ENCODE results near the gene PRG3.
A peak's percentile ranks its signal among the peaks of the same experiment; 100 is the strongest.

The PRG3 gene, protein sequence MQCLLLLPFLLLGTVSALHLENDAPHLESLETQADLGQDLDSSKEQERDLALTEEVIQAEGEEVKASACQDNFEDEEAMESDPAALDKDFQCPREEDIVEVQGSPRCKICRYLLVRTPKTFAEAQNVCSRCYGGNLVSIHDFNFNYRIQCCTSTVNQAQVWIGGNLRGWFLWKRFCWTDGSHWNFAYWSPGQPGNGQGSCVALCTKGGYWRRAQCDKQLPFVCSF
- total RNA-seq: 0 to 0.16 (median 0) reads per million in 18 experiments

- no peak for DNase-seq
These were observed at the start of gene PRG3 for GRCh38 chr11:57380975-57381374. TSS of gene PRG3 (minus strand) at chr11:57381150. CDS start at chr11:57380708, 442 bp downstream.

- no peak for DNase-seq
These were observed 49.0 kb upstream of the PRG3 start for GRCh38 chr11:57429946-57430345.

DNA sequence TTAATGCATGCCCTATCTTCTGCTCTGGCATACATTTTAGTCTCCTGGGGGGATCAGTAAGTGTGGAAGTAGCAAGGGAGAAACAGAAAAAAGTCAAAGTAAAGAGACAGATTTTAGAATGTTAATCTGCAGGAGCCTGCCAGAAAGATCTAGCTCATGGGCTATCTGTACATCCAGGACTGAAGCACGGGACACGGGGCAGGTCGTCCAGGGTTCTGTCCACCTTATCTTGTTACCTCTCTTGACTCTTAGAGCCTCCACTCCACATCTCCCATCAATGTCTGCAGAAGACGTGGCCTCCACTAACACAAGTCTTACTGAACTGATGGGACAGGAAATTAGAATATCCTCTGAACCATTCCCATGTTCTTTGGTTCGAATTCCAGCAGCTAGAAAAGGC, 47.7 kb upstream of the PRG3 start:
- DNase-seq: no peak

DNA sequence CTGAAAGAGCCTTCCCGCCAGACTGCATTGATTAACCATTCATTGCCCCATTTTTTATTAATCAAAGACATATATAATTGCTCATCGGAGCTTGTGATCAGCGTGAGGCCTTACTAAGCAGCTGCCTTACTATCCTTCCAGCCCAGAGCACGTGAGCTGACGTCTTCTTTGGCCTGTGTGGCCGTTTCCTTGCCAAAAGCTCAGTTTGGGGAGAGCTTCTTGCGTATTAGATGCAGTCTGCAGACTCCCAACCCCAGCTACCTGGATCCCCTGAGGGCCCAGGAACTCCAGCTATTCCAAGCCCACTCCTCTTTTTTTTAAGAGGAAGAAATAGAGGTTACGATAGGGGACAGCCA, 46.8 kb upstream of the PRG3 start:
- DNase-seq: no peak

DNA sequence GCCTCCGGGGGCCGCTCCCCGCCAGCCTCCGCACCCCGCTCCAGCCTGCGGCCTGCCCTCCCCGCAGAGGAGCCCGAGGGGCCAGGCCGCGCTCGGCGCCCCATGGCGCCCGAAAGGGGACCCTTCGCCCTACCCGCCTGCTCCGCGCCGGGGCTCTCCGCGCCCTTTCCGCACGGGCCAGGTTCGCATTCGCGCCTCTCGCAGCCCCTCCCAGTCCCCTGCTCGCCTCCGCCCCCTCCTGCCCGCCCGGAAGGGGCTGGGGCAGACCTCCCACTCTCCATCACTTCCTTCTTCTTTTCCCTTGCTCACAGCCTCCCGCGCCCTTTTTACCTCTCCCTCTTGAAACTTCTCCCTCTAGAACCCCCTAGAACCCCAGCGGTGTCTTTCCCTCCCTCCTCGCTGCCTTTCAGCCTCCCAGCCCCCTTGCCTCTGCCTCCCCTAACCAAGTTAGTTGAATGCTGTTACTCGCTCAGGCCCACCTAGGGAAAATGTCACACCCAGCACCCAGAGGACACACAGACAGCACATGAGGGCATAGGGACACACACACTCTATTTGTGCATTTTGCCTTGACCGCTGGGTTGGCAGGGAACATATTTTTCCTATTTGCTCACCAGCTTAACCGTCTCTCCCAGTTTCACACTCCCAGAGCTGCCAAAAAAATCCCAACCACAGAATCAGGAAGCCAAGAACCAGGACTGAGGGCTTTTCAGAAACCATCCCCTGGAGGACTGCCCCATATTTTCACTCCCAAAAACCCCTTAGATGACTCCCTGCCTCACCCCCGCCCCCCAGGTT, 46.2 kb upstream of the PRG3 start, which contains the start of gene SLC43A3:
Gene SLC43A3 (minus strand): TSS at position 193 of the 798 bp plus-strand sequence. CDS start 949 bp downstream, outside the sequence.
- peak; percentile 75 to 77 for DNase-seq

DNA sequence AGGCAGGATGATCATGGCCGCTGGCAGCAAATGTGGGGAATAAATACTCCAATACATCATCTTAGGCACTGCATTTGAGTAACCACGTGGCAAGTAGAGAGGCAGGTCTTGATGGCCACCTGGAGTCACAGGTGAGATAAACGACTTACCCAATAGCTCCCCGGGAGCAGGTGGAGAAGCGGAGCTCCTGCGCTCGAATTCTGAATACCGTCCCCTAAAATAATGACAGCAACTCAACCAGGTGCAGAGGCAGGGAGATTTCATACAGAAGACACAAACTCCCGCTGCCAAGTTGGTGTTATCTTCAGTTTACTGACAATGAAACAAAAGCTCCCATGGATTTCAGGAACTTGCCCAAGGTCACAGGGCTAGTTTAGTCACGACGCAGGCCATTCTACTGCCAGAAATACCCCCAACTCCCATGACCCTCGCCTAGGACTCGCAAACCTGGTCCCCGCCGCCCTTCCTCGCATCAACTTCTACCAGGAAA, 45.5 kb upstream of the PRG3 start:
- DNase-seq: peak; percentile 34 to 70

DNA sequence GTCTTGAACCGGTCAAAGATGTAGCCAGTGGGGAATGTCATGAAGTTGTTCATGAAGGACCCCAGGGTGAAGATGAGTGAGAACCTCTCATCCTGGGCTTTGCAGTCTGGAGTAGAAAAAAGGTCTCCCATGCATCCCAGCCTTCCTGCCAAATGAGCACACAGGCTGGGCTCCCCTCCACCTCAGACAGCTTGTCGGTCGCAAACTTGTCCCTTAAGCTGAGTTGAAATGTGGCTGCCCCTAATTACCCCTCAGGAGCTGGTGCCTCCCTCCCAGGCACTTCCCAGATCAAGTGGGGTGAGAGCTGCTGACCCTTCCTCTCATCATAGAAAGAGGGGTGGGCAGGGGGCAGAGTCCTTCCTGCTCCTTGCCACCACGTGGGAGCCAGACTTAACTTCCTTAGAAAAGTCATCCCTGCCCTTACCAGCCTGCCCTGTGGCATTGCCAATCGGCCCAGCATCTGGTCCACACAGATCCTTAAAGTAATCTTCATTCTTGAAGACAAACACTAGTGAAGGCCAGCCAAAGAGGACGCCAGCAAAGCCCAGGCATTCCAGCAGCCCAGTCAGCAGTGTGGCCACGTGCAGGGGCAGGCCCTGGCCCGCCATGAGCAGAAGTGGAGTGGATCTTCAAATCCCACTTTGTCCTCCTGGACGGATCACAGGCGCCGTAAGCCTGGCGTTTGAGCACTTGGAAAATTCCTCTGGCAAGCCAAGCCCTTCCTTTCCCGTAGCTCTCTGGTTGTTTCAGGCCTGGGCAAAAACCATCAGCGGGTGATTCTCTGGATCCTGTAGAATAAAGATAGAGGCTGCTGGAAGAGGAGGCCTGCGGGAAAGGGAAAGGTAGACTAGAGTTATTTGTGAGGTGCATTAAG, 44.9 kb upstream of the PRG3 start:
- DNase-seq: no peak

GRCh38 chr11:57424792-57425564, 44.0 kb upstream of the PRG3 start:
- DNase-seq: peak; percentile 93 to 96

DNA sequence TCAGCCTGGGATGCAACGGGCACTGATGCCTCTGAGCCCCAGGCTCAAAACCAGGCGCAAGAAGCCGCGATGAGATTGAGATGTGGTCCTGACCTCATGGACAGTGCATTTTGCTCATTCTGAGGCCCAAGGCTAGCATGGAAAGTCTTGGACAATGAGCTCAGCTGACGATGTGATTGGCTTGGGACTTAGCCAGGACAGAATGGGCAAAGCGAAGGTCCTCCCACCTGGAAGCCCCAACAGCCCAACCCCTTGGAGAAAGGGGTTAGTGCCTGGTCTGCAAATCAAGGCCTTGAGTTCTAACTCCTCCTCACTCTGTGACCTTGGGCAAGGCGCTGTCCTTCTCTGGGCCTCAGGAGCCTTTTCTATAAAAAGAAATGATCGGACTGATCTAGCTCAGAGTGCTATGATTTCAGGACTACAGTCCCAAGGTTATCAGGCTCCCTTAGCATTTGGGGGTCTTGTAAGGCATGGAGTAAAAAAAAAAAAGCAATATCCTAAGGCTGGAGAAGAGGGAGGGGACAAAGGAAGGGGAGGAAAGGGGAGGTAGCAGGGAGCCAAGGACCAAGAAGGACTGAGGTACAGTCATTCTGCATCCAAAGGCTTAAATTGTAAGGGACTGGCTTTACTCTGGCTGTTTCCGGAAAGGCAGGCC, 43.3 kb upstream of the PRG3 start:
- no peak for DNase-seq

- no peak for DNase-seq
These were observed 41.7 kb upstream of the PRG3 start for GRCh38 chr11:57422669-57423068.

GRCh38 chr11:57421805-57422204, 40.9 kb upstream of the PRG3 start:
- DNase-seq: no peak

DNA sequence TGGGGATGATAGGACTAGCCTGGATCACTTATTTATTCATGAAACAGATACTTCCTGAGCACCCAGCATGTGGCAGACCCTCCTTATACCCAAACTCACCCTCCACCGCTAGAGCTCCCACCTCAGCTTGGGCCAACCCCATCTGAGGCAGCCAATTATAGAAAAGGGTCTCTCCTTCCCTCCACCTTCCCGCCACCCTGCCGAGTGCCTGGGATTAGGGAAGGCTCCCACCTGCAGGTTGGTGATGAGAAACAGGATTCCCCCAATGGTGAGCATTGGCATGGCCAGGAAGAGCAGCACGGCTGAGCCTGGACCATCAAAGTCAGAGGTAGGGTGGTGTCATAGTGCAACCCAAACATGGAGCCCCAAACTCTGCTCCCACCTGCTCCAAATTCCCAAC, 40.1 kb upstream of the PRG3 start:
- no peak for DNase-seq

GRCh38 chr11:57419146-57419545, 38.2 kb upstream of the PRG3 start:
- DNase-seq: no peak

DNA sequence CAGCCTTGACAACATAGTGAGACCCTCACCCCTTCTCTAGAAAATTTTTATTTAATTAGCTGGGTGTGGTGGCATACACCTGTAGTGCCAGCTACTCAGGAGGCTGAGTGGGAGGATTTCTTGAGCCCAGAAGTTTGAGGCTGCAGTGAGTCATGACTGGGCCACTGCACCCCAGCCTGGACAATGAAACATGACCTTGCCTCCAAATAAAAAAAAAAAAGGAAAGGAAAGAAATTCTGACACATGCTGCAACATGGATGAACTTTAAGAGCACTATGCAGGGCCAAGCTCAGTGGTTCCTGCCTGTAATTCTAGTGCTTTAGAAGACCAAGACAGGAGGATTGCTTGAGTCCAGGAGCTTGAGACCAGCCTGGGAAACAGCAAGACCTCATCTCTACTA, 37.2 kb upstream of the PRG3 start:
- no peak for DNase-seq

DNA sequence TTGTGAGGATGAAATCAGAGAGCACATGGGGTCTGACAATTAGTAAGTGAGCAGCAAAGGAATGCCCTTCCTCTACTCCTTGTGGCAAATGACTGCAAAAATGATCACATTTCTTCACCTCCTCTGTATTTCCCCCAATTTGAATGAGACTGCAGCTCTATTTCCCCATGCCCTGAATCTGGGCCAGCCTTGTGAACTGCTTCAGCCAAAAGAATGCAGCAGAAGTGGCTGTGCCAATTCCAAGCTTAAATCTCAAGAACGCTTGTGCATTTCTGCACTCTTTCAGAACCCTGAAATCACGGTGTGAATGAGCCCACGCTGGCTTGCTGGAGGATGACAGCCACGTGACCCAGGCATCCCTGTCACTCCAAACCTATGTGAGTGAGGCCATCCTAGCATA, 36.1 kb upstream of the PRG3 start:
- no peak for DNase-seq

GRCh38 chr11:57416436-57416835, 35.5 kb upstream of the PRG3 start:
- no peak for DNase-seq

GRCh38 chr11:57414612-57415212, 33.8 kb upstream of the PRG3 start:
- no peak for DNase-seq

GRCh38 chr11:57413681-57414080, 32.7 kb upstream of the PRG3 start:
- DNase-seq: no peak

- DNase-seq: peak; percentile 39 to 52
These were observed 29.3 kb upstream of the PRG3 start for GRCh38 chr11:57410287-57410686.

DNA sequence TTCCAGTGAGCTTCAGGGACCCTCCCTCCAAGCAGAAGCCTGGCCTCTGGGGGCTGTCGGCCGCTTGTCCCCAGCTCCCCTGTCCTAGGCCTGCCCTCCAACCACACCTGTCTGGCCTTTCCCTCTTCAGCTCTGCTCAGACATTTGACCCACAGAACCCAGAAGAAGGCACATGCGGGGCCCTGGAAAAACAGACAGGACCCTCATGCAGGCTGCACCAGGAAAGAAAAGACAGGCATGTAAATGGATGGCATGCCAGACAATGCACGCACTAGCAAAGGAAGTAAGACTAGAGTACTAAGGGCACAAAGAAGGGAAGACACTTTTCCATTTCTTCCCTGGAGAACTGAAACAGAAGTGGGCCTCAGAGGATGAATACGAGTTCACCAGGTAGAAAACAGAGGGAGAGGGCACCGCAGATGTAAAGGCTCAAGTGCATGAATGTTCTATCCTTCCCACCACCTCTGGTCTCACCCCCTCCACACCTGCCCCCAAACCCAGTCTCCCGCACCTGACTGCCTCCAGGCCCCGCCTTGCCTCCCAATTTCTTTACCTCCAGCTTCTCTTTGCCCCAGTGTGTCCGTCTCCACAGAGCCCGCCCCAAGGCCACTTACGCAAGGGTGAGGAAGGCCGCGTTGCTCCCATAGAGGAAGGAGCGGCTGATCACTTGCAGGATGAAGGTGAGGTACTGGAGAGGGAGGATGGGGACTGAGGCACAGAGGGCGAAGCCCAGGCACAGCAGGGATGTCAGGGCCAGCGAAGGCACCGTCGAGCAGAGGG, 28.6 kb upstream of the PRG3 start:
- no peak for DNase-seq

Measured in inflammatory macrophage (primary cell).